Activated T-helper 9 cell treated with anti-CD3 and anti-CD28 coated beads, Interleukin-2, amount 50 U/mL, for 16 hours (primary cell): ENCODE data around the gene SERPINB13.
"Not testable (repeated sequence)": the region's sequence is repeated elsewhere in the genome, so short reads cannot be mapped to it uniquely, and the experiment has no call there.

ENCODE experiments used
- DNase-seq: peaks from one replicate; pipeline ENCODE4 v3.0.0-alpha.2; 2020; ENCODE audit warnings: low read depth

Gene SERPINB13

GRCh38 chr18:63590373-63590772 lies 3.2 kb downstream of the SERPINB13 start:
- no peak for DNase-seq

DNA sequence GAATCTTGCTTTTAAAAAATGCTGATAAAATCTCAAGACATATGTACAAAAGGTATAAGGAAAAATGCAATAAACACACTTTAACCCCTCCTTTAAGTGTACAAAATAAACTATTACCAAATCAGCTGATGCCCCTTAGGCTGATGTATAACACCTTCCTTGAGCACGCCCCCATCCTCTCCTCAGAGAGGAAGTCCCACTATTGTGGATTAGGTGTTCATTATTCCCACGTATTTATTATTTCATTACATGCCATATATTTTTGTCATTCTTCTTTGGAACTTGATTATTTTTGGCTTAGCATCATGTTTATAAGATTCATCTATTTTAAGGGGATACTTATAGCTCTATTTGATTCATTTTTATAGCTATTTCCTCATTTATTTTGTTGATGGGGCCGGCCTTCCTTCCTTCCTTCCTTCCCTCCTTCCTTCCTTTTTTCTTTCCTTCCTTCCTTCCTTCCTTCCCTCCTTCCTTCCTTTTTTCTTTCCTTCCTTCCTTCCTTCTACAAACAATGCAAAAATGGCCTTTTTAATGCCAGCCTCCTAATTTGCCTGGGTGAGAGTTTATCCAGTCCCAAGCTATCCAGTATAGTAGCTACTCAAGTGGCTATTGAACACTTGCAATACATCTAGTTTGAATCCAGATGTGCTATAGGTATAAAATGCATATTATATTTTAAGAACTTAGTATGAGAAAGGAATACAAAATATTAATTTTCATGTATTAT lies 4.0 kb downstream of the SERPINB13 start:
- DNase-seq: no peak

DNA sequence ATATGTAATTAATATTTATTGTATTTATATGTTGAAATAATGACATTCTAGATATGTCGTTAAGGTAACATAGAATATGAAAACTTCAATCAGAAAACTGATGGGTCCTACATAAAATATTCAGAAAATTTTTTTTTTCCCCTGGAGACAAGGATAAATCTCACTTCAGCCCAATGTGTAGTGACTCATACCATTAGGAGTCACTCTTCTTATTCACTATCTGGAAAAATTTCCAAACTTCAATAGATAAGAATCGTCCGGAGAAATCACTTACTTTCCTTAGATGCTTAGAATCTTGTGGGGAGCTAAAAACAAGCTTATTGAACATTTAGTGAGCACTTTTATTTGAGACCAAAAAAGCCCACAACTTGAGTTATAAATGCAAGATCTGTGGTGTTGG lies 4.6 kb downstream of the SERPINB13 start:
- DNase-seq: no peak

GRCh38 chr18:63592471-63592870 lies 5.3 kb downstream of the SERPINB13 start:
- no peak for DNase-seq

DNA sequence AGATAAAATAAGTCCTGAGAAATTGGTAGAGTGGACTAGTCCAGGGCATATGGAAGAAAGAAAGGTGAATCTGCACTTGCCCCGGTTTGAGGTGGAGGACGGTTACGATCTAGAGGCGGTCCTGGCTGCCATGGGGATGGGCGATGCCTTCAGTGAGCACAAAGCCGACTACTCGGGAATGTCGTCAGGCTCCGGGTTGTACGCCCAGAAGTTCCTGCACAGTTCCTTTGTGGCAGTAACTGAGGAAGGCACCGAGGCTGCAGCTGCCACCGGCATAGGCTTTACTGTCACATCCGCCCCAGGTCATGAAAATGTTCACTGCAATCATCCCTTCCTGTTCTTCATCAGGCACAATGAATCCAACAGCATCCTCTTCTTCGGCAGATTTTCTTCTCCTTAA lies 9.8 kb downstream of the SERPINB13 start:
- DNase-seq: no peak

DNA sequence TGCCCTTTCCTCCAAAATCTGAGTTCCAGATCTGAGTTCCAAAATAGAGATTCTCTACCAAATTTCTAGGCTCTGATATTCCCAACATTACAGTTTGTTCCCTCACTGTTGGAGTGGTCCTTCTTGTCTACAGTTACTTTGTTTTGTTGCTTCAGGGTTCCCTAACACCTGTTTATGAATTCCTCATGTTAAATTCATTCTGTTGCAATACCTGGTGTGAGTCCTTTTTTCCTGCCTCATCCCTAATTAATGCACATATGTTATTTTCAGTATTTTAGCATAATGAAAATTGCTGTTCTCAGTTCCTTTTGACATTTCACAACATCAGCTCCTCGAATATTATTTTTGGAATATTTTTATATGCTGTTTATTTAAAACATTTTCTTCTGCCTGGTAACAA lies 16.2 kb downstream of the SERPINB13 start:
- no peak for DNase-seq

DNA sequence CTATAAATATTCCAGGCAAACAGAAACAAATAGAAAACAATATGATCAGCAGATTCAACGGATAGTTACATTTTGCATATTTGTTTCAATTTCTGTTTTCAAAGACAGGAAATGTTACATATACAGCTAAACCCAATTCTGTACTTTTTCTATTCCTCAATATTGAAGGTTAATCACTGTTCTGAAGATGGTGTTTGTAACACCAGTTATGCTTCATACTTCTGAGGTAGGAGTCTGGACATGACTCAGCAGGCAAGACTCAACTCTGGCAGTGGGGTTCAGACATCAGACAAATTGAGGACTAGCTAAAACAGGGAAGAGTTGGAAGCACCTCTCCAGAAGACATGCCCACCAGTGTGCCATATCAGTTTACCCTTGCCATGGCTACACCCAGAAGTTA lies 16.6 kb downstream of the SERPINB13 start:
- DNase-seq: no peak

DNA sequence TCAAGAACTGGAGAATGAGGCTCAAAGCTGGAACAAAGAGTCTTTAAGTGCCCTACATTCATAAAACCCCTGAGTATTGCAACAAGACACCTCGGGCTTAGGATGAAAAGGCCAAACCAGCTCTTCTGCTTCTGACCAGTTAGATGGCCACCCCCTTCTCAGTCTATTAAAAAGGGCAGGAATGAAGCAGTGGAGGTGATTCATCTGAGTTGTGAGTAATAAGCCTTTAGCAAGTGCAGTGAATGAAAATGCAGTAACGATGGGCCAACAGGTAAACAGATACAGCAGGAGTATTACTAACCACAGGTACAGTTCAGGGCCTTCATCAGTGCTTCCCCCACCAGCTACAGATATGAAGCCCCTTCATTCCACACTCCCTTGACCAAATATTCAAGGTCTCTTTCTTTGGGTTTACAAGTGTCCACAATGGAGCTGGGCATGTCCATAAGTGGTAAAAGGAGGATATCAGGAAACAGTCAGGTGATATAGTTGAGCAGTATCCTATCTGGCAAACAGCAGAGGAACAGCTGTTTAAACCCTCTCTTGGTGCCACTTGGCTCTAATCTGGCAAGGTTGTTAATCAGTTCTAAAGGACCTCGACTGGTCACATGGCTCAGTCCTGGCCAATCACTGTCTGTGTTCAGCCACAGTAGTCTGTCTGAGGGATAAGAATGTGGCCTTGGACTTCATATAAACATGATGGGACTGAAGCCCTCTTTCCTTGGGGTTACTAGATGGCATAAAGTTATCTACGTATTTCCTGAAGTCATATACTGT lies 17.8 kb downstream of the SERPINB13 start:
- DNase-seq: no peak

DNA sequence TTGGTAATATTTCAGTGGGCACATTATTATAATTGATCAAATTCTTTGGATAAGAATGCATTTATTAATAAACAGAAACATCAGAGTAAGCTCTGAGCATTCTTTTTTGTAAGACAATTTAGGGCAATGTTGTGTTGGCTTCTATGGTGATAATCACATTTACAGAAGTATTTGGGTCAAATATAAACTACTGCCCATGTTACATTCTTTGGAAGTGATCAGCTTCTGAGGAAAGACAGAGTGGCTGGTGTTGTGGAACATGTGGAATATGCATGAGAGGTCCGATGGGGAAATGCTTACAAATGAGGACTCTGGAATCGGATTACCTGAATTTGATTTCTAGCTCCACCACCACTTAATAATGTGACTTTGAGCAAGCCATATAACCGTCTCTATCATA lies 19.4 kb downstream of the SERPINB13 start:
- no peak for DNase-seq

DNA sequence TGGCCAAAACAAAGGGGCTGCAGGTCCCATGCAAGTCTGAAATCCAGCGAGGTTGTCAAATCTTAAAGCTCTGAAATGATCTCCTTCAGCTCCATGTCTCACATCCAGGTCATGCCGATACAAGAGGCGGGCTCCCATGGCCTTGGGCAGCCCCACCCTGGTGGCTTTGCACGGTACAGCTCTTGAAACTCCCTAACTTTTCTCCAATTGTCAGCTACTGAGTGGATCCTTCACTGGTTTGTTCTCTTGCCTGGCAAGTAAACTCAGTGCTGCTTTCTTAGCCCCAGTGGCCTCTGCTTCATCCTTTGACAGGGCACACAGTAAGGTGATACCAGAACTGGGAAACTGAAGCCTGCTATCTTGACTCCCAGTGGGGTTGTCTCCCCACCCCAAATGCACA lies 26.3 kb downstream of the SERPINB13 start:
- no peak for DNase-seq

- DNase-seq: no peak
Observed at GRCh38 chr18:63617049-63617914, 30.1 kb downstream of the SERPINB13 start.

- DNase-seq: no peak
Observed at GRCh38 chr18:63617915-63618234, 30.7 kb downstream of the SERPINB13 start.

- no peak for DNase-seq
Observed at GRCh38 chr18:63619661-63620060, 32.5 kb downstream of the SERPINB13 start.

- no peak for DNase-seq
Observed at GRCh38 chr18:63624863-63625262, 37.7 kb downstream of the SERPINB13 start.

GRCh38 chr18:63626431-63626830 lies 39.3 kb downstream of the SERPINB13 start:
- no peak for DNase-seq

- no peak for DNase-seq
Observed at GRCh38 chr18:63627819-63628218, 40.7 kb downstream of the SERPINB13 start.

- DNase-seq: no peak
Observed at GRCh38 chr18:63637703-63638102, 50.6 kb downstream of the SERPINB13 start.

GRCh38 chr18:63641157-63641680 lies 54.1 kb downstream of the SERPINB13 start:
- DNase-seq: not testable (repeated sequence)

GRCh38 chr18:63642668-63643356 lies 55.7 kb downstream of the SERPINB13 start:
- DNase-seq: not testable (repeated sequence)

- DNase-seq: not testable (repeated sequence)
Observed at GRCh38 chr18:63644142-63644541, 57.0 kb downstream of the SERPINB13 start, which contains the start of gene SERPINB4. TSS of gene SERPINB4 (minus strand) at chr18:63644256. CDS start at chr18:63643577, 679 bp downstream.

- not testable (repeated sequence) for DNase-seq
Observed at GRCh38 chr18:63644694-63645093, 57.6 kb downstream of the SERPINB13 start.

DNA sequence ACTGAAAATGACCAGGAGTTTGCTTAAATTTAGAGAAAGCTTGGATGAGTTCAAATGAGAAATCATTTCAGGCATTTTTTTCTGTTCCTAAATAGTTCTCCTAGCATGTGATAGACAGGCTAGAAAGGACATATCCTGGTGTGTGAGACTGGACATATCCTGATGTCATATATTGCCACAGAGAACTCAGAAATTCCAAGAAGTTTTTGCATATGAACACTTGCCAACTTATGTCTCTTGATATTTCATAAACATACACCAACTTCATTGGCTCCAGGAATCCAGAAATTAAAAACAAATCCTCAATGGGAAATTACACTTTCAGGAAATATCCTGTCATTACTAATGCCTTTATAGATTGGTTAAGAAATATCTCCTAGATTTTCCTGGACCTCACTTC lies 59.8 kb downstream of the SERPINB13 start:
- DNase-seq: no peak
